ENCODE data around the gene MAP1LC3A.
"Not testable (repeated sequence)": the region's sequence is repeated elsewhere in the genome, so short reads cannot be mapped to it uniquely, and the experiment has no call there.

MAP1LC3A gene

DNA sequence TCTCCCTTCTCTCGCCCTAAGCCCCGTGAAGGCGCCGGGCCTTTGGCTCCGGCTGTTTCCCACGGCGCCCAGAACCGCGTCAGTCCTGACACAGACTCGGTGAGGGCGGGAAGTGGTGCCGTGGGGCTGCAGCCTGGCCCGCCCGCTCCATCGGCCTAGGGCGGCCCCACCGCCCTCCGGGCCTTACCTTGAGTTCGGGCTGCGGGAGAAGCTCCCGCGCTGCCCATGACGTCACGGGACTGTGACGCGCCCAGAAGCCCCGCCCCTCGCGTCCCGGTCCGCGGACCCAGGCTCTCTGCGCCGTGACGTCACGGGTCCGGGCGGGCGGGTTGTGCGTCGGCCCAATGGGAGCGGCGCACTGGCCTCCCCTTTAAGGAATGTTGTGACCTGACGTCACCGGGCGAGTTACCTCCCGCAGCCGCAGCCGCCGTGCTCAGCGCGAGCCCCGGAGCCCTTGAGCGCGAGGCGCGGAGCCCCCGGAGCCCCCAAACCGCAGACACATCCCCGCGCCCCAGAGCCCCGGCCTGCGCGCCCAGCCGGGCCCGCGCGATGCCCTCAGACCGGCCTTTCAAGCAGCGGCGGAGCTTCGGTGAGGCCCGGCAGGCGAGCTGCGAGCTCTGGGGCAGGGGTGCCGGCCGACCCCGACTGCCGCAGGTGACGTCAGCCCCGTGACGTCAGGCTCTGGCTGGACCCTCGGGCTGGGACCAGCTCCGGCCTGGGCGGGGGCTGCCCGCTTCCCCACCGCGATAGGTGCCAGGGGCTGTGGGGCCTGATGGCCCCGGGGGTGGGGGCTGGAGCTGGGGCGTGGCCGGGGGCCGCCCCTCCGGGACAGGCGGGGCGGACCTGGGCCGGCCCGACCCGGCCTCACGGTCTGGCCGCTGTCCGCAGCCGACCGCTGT, at the start of gene MAP1LC3A:
Gene MAP1LC3A (plus strand): TSS at position 399 of the 899 bp plus-strand sequence. CDS start 151 bp downstream, at position 550.
- DNase-seq = peak; percentile 84 to 96 (median 89)

GRCh38 chr20:34510575-34510974, 47.9 kb upstream of the MAP1LC3A start:
- DNase-seq = no peak

DNA sequence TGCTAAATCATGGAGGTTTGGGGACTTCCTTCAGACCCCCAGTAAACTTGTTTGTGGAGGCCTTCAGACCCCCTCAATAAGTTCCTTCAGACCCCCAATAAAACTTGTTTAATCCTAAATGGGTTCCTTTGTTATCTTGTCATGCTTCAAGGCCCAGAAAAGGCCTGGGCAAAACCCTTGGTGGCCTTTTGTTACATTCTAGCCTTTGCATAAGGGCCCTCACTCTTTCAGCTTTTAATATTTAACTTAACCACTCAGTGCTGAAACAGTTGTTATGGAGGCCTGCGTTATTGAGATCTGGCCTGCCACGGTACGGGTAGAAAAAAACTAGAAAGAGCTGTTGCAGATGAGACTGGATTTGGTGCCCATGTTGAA, 46.6 kb upstream of the MAP1LC3A start:
- DNase-seq = no peak

DNA sequence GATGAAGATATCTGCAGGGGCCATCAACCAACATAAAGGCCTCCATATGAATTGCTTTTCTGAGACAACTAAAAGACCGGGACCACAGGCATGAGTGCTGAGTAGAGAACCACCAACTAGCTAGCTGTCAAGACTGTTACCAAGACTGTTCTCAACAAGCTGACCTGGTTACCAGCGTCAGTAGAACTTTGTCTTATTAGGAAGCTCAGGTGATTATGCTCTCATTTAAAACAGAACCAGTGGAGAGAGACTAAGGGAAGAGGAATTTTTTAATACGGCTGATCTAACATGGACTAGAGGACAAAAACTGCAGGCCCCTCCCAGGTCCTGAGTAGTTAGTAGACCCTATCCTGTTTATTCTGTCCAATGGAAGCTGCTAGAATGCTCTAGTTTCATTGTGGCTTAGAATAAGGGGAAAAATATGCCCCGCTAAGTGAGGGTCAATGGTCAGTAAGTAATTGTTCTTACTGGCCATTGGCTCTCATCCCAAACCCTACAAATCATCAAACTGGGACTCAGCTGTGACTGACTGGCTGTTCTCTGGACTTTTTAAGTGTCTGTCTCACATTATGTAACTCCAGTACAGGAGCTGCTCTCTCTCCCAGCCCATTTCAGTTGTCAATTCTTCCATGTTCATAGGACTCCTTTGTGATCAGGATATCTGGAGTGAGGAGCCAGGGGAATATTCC, 46.1 kb upstream of the MAP1LC3A start:
- no peak for DNase-seq

GRCh38 chr20:34512955-34513419, 45.5 kb upstream of the MAP1LC3A start:
- DNase-seq = no peak

DNA sequence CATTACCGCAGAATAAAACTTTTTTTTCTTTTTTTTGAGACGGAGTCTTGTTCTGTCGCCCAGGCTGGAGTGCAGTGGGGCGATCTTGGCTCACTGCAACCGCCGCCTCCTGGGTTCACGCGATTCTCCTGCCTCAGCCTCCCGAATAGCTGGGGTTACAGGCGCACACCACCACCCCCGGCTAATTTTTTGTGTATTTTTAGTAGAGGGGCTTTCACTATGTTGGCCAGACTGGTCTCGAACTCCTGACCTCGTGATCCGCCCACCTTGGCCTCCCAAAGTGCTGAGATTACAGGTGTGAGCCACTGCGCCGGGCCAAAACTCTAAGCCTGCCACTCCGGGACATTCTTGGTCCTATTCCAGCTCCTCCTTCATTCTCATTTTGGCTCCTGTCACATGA, 44.5 kb upstream of the MAP1LC3A start:
- not testable (repeated sequence) for DNase-seq

GRCh38 chr20:34514897-34515483, 43.5 kb upstream of the MAP1LC3A start:
- DNase-seq = no peak

DNA sequence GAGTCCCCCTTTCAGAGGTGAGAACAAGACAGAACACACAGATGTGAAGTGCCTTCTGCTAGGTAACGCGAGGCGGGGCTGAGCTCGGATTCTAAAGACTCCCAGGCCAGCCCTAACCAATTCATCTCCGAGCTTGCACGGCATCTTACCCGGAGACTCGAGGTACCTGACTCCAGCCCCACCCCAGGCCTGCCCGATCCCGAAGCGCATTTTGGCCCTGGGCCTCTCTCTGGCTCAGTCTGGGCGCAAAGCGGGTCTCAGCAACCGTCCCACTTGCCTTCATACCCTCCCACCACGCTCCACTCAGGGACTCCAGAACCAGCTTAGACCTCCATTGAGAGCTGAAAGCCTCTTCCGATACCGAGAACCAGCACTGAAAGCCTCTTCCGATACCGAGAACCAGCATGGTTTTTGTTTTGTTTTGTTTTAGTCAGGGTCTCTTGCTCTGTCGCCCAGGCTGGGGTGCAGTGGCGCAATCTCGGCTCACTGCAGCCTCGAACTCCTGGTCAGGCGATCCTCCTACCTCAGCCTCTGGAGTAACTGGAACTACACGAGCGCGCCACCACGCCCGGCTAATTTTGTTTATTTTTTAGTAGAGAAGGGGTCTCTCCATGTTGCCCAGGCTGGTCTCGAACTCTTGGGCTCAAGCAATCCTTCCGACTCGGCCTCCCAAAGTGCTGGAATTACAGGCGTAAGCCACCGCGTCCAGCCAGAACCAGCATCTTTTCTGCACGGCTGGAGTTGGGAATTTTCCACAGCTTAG, 42.9 kb upstream of the MAP1LC3A start:
- peak; percentile 57 to 85 (median 68) for DNase-seq

GRCh38 chr20:34516247-34517113, 42.0 kb upstream of the MAP1LC3A start, which contains the start of gene DYNLRB1:
Gene DYNLRB1 (plus strand): TSS chr20:34516422. CDS start chr20:34516459, 37 bp downstream.
- DNase-seq = peak; percentile 87 to 94 (median 92)

DNA sequence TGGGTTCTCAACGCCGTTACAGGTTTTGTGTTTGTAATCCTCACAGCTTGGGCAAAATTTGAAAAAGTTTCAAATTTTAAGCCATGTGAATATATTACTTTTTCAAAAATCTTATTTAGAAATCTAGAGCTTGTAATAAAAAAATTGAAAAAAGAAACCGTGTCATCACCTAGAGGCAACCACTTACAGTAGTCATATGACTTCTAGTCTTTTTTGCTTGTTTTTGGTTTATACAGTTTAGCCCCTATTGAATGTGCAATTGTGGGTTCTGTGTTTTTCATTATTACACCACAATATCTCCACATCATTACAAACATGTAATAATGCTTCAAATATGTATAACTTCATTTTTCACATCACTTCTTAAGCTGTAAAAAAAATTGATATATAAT, 41.4 kb upstream of the MAP1LC3A start:
- DNase-seq = no peak

DNA sequence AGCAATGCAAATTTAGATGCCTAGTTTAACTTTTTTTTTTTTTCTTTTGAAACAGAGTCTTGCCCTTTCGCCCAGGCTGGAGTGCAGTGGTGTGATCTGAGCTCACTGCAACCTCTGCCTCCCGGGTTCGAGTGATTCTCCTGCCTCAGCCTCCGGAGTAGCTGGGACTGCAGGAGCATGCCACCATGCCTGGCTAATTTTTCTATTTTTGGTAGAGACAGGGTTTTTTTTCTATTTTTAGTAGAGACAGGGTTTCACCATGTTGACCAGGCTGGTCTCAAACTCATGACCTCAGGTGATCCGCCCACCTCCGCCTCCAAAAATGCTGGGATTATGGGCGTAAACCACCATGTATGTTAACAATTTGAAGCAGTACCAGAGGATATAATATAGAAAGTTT, 39.7 kb upstream of the MAP1LC3A start:
- not testable (repeated sequence) for DNase-seq

- DNase-seq = not testable (repeated sequence)
Measured at GRCh38 chr20:34519841-34520240, 38.7 kb upstream of the MAP1LC3A start.

GRCh38 chr20:34522969-34523871, 35.3 kb upstream of the MAP1LC3A start:
- peak; percentile 23 to 57 (median 32) for DNase-seq

DNA sequence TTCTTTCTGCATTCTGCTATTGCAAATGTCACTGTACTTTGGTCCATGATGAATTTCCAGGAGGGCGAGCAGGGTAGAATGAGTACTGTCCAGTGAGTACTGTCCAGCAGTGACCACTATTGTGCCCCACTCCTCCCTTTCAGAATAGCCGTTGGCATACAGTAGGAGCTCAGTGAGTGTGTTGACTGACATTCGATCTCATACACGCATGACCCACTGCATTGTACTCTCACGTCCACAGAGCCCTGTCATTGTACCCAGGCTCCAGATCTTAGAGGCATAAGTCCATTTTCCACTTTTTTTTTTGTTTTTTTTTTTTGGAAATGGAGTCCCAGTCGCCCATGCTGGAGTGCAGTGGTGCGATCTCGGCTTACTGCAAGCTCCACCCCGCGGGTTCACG, 34.1 kb upstream of the MAP1LC3A start:
- DNase-seq = no peak

DNA sequence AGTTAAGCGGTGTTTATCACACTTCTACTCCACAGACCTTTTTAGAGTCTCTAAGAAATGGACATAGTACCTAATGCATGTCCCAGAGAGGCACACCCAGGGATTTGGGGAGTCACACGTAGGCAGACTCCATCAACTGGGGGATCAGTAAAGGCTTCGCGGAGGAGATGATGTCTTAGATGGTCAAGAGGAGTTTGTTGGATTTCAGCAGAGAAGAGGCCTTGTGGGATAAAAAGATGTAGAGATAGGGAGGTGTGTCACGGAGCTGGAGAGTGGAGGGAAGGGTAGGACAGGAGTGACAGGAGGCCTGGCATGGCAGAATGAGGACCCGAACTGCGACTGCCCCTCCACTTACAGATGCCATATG, 33.2 kb upstream of the MAP1LC3A start:
- DNase-seq = no peak

DNA sequence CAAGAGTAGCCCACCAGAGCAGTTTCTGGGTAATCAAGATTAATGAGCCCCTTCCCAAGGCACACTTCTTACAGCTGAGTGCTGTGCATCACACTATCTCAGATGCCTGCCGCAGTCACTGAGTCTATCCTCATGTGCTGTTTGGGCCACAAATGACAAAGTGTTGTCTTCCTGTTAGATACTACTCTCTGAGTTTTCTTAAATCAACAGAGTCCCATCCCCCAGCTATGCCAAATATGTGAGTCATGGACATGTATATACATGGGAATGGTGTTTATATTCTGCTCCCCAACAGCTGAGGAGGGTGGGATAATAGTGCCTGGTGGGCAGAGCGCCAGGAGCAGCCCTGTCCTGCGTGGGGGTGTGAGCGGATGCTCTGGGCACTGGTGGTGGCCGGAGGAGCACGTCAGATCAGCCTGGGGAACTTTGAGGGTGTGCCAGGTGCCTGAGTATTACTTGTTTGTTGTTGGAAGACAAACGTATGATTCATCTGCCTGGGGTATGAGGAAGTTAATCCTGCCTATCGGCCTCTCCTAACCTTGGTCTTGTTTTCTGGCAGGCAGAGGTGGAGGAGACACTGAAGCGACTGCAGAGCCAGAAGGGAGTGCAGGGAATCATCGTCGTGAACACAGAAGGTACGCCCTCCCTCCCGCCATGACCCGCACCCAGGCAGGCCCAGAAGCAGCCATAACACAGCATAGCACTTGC, 32.7 kb upstream of the MAP1LC3A start:
- DNase-seq = no peak

DNA sequence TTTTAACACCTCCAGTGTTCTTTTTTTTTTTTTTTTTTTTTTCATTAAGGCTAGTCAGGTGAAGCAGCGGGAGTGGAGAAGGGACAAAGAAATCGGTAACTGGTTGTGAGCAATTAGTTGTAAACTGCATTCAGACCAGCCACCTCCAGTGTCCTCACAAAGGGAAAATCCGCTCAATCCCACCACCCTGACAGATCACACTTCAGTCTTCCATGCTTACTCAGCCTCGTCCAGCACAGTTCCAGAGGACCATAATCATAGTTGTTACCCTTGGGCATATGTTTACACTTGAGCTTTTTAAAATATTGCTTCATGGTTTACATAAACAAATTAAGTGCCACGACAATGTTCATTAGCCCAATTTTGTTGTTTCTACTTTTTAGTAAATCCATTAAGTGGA, 32.1 kb upstream of the MAP1LC3A start:
- no peak for DNase-seq

GRCh38 chr20:34527016-34527415, 31.5 kb upstream of the MAP1LC3A start:
- no peak for DNase-seq

DNA sequence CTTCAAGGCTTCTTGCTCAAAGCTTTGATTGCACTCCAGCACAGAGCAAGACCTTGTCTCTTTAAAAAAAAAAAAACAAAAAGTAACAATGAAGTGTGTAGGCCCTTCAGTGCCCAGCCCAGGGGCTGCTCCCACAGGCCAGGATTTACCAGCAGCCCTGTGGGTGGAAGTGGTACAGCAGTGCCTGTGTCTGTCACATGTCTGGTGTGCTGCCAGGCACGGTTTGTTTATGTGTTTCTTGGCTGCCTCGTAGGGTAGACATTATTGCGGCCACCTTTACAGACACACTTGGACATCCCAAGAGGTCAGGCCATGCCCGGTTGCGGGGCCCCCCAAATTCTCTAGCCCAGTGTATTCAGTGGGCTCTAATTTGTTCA, 29.6 kb upstream of the MAP1LC3A start:
- no peak for DNase-seq

DNA sequence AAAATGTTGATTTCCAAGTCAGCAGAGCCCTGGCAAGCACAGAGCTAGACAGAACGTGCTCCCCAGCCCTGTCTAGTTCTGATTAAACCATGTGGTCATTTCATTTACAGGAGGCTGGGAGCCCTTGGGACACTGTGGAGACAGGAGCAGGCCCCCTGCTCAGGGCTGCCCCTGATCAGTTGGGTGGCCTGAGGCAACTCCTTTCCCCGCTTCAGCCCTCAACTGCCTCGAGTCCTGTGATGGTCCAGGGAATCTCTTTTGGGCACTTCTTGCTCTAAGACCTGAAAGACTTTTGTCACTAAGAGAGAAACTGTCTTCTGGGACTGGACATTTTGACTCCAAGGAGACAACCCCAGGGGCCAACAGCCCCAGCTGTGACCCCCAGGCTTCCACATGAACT, 28.8 kb upstream of the MAP1LC3A start:
- DNase-seq = no peak
